Activated naive CD4-positive, alpha-beta T cell treated with anti-CD3 and anti-CD28 coated beads, Interleukin-2, amount 50 U/mL, for 72 hours (primary cell): Measurements from ENCODE around the gene MTIF3. TPM values are rescaled to one million over a fixed set of nuclear protein-coding genes. Genes with fewer than 3 reads are reported as not detected.
"Not testable (repeated sequence)": the region's sequence is repeated elsewhere in the genome, so short reads cannot be mapped to it uniquely, and the experiment has no call there.

Source experiments
- ATAC-seq, 2 donors: fragments of 150-1000 bp; cut with Tn5 transposase; 2 replicates each; pipeline ENCODE4 v1.10.0; 2021; ENCODE audit warnings: mild to moderate bottlenecking in 2 of 2, moderate library complexity in 2 of 2
- DNase-seq, 2 donors: peaks; one replicate each; pipeline ENCODE4 v3.0.0; 2021 to 2022; ENCODE audit warnings: low spot score in 2 of 2
- H3K27ac Mint-ChIP-seq, 2 donors: one replicate each; pipeline ENCODE4 v1.8.0; 2022; ENCODE audit warnings: mild to moderate bottlenecking in 2 of 2, mixed read lengths in 2 of 2
- H3K36me3 Mint-ChIP-seq, 2 donors: one replicate each; pipeline ENCODE4 v1.8.0; 2022; ENCODE audit warnings: mixed read lengths in 2 of 2
- H3K9me3 Mint-ChIP-seq, 2 donors: one replicate each; pipeline ENCODE4 v1.8.0; 2022; ENCODE audit warnings: mixed read lengths in 2 of 2
- total RNA-seq, 2 donors: library from RNA; stranded (reverse); gene quantifications; one replicate each; pipeline ENCODE4 v1.2.3, GENCODE V29; 2022

MTIF3 gene
- total RNA-seq, 2 donors from 2014 or later, result 34.7 to 49.7 TPM

GRCh38 chr13:27403727-27404385 lies 46.5 kb downstream of the MTIF3 start:
- ATAC-seq (no peak), DNase-seq (no peak)
- H3K9me3 Mint-ChIP-seq, result no peaks in the 10 kb centered on the region
- peak overlapping the region in 1 of 2 donors; percentile 58 for H3K27ac Mint-ChIP-seq
- H3K36me3 Mint-ChIP-seq, result no peaks in the 10 kb centered on the region

GRCh38 chr13:27403203-27403678 lies 47.1 kb downstream of the MTIF3 start:
- ATAC-seq (peak; percentile 34 to 76), DNase-seq (no peak)
- no peak overlapping the region for H3K27ac Mint-ChIP-seq
- H3K36me3 Mint-ChIP-seq, result no peaks in the 10 kb centered on the region
- H3K9me3 Mint-ChIP-seq, result no peaks in the 10 kb centered on the region

- no peaks in the 10 kb centered on the region for H3K9me3 Mint-ChIP-seq
- no peak for DNase-seq
- no peak overlapping the region for H3K27ac Mint-ChIP-seq
Measured at GRCh38 chr13:27401210-27401609, 49.2 kb downstream of the MTIF3 start.

GRCh38 chr13:27400405-27400804 lies 50.0 kb downstream of the MTIF3 start:
- not testable (repeated sequence) for H3K27ac Mint-ChIP-seq, DNase-seq, ATAC-seq, H3K9me3 Mint-ChIP-seq, H3K36me3 Mint-ChIP-seq

More at GRCh38 chr13:27401210-27401609, 49.2 kb downstream of the MTIF3 start:
- no peaks in the 10 kb centered on the region for H3K36me3 Mint-ChIP-seq
- ATAC-seq, result no peak

- DNase-seq (no peak), ATAC-seq (no peak)
- Mint-ChIP-seq H3K9me3 (no peaks in the 10 kb centered on the region), H3K27ac (no peak overlapping the region), H3K36me3 (no peaks in the 10 kb centered on the region)
Measured at GRCh38 chr13:27398360-27398759, 52.0 kb downstream of the MTIF3 start.

GRCh38 chr13:27396252-27396846 lies 54.0 kb downstream of the MTIF3 start:
- Mint-ChIP-seq H3K9me3 (no peaks in the 10 kb centered on the region), H3K36me3 (no peaks in the 10 kb centered on the region), H3K27ac (no peak overlapping the region)
- ATAC-seq (no peak), DNase-seq (no peak)

- no peak overlapping the region for H3K27ac Mint-ChIP-seq
- no peaks in the 10 kb centered on the region for H3K36me3 Mint-ChIP-seq
- DNase-seq (no peak), ATAC-seq (no peak)
- no peaks in the 10 kb centered on the region for H3K9me3 Mint-ChIP-seq
Measured at GRCh38 chr13:27395007-27395510, 55.3 kb downstream of the MTIF3 start.

- H3K36me3 Mint-ChIP-seq, result no peaks in the 10 kb centered on the region
- no peak overlapping the region for H3K27ac Mint-ChIP-seq
- no peak for DNase-seq
- ATAC-seq, result no peak
- H3K9me3 Mint-ChIP-seq, result no peaks in the 10 kb centered on the region
Measured at GRCh38 chr13:27393101-27393500, 57.3 kb downstream of the MTIF3 start.

GRCh38 chr13:27391471-27391870 lies 58.9 kb downstream of the MTIF3 start:
- H3K36me3 Mint-ChIP-seq, result no peaks in the 10 kb centered on the region
- no peak for ATAC-seq
- DNase-seq, result no peak
- no peaks in the 10 kb centered on the region for H3K9me3 Mint-ChIP-seq
- no peak overlapping the region for H3K27ac Mint-ChIP-seq

GRCh38 chr13:27389891-27390290 lies 60.5 kb downstream of the MTIF3 start:
- H3K36me3 Mint-ChIP-seq, result no peaks in the 10 kb centered on the region
- no peak for ATAC-seq
- DNase-seq, result no peak
- H3K27ac Mint-ChIP-seq, result no peak overlapping the region
- H3K9me3 Mint-ChIP-seq, result no peaks in the 10 kb centered on the region

GRCh38 chr13:27388241-27388640 lies 62.1 kb downstream of the MTIF3 start:
- Mint-ChIP-seq H3K9me3 (no peaks in the 10 kb centered on the region), H3K36me3 (no peaks in the 10 kb centered on the region), H3K27ac (no peak overlapping the region)
- DNase-seq (no peak), ATAC-seq (no peak)

Other genes with a start within 250 kb of the MTIF3 start
- gene RPL21, start 199.0 kb downstream of the MTIF3 start, total RNA-seq, result 1,000 to 10,000 TPM; 1,438 to 1,746 TPM
- 1 to 10 TPM; 1.8 to 3.4 TPM for gene RASL11A, start 179.7 kb downstream of the MTIF3 start, total RNA-seq
- gene GTF3A, start 25.9 kb downstream of the MTIF3 start, total RNA-seq, result 100 to 1,000 TPM; 133 to 190 TPM
- gene LNX2, start 170.0 kb upstream of the MTIF3 start, total RNA-seq, result 1 to 10 TPM; 4.9 to 7.7 TPM
- gene POLR1D, start 171.3 kb upstream of the MTIF3 start, total RNA-seq, result 100 to 1,000 TPM; 159 to 166 TPM